HCT116 (cell line): Measurements from ENCODE around the gene CEP41. TPM values are rescaled to one million over a fixed set of nuclear protein-coding genes. Genes with fewer than 3 reads are reported as not detected.
"Not testable (repeated sequence)": the region's sequence is repeated elsewhere in the genome, so short reads cannot be mapped to it uniquely, and the experiment has no call there.

Experiments
- ATAC-seq: fragments of 200-7000 bp; cut with Tn5 transposase; 2 replicates; pipeline ENCODE4 v1.9.1; 2020; ENCODE audit warnings: mild to moderate bottlenecking, moderate library complexity
- BruUV-seq: library from RNA; stranded (reverse); fragments of 400-500 nt; replicated peaks from 2 replicates; lab custom pipeline; 2021; lab: Mats Ljungman, UMichigan
- CTCF ChIA-PET: fragments of 300-600 bp; sonication (Branson Sonifier 250); formaldehyde crosslinking; loops from one replicate; lab custom pipeline; 2021; ENCODE audit warnings: antibody characterized with exemption; lab: Charles Lee
- POLR2A ChIA-PET: fragments of 300-600, 350-600 bp; sonication (Branson Sonifier 250); formaldehyde crosslinking; loops from one replicate; lab custom pipeline; 2021; ENCODE audit warnings: antibody characterized with exemption; lab: Charles Lee
- RAD21 ChIA-PET, 2 experiments: fragments of 300-600 bp; sonication (Branson Sonifier 250); formaldehyde crosslinking; loops; one replicate each; lab custom pipeline; 2023; ENCODE audit warnings: low total read pairs in 2 of 2; ENCODE audit not compliant: uncharacterized antibody in 2 of 2, unreplicated experiment in 2 of 2, low non-redundant PET in 1 of 2; lab: Charles Lee
- DNase-seq: peaks from one replicate; pipeline ENCODE4 v3.0.0-alpha.2; 2010; ENCODE audit warnings: low read depth, low spot score
- H2AFZ ChIP-seq: fragments of 200-600 bp; shearing (Covaris generic), sonication (generic); 2 replicates; pipeline ENCODE4 v1.6.1; 2017; ENCODE audit warnings: low read depth, mixed run types, mixed read lengths, antibody characterized with exemption, low read length; ENCODE audit not compliant: poor library complexity, severe bottlenecking
- H3K27ac ChIP-seq: 2 replicates; pipeline ENCODE4 v1.5.1; 2012; ENCODE audit warnings: low read depth, low read length
- H3K27me3 ChIP-seq: fragments of 200-600 bp; sonication (generic); 2 replicates; pipeline ENCODE4 v1.6.1; 2016; ENCODE audit warnings: mixed run types, low read length, mixed read lengths; ENCODE audit not compliant: insufficient read depth
- H3K36me3 ChIP-seq, 2 experiments: fragments of 200-500 bp in 1 of 2; fragments of 200-600 bp in 1 of 2; sonication (Bioruptor generic) in 1 of 2; sonication (generic) in 1 of 2; 2 replicates each; pipeline versions ENCODE4 v1.5.1 to v1.6.1; 2014 to 2016; ENCODE audit warnings: low read length in 2 of 2, inconsistent platforms in 1 of 2, mixed read lengths in 1 of 2, mixed run types in 1 of 2; ENCODE audit not compliant: insufficient read depth in 2 of 2, control insufficient read depth in 1 of 2
- H3K4me1 ChIP-seq, 2 experiments: fragments of 200-600 bp in 1 of 2; sonication (generic) in 1 of 2; 2 replicates each; pipeline versions ENCODE4 v1.5.1 to v1.6.1; 2012 to 2017; ENCODE audit warnings: low read length in 2 of 2, inconsistent platforms in 1 of 2, mild to moderate bottlenecking in 1 of 2, mixed read lengths in 1 of 2, mixed run types in 1 of 2, moderate library complexity in 1 of 2; ENCODE audit not compliant: insufficient read depth in 2 of 2, control insufficient read depth in 1 of 2
- H3K4me2 ChIP-seq: fragments of 200-600 bp; sonication (generic); 2 replicates; pipeline ENCODE4 v1.6.1; 2017; ENCODE audit warnings: mixed run types, low read length, mixed read lengths
- H3K4me3 ChIP-seq, 2 experiments: fragments of 200-600 bp in 1 of 2; sonication (generic) in 1 of 2; replicated peaks in 1 of 2; 2 replicates each; pipeline ENCODE4 v1.5.1; 2011 to 2016; ENCODE audit warnings: low read length in 2 of 2, control low read depth in 1 of 2, low read depth in 1 of 2, mild to moderate bottlenecking in 1 of 2, mixed read lengths in 1 of 2, mixed run types in 1 of 2
- H3K79me2 ChIP-seq: fragments of 200-600 bp; sonication (generic); 2 replicates; pipeline ENCODE4 v1.6.1; 2017; ENCODE audit warnings: mild to moderate bottlenecking, mixed run types, low read length, moderate library complexity, mixed read lengths; ENCODE audit not compliant: insufficient read depth
- H3K9ac ChIP-seq: fragments of 200-600 bp; sonication (generic); 2 replicates; pipeline ENCODE4 v1.6.1; 2016; ENCODE audit warnings: low read length, mixed read lengths
- H3K9me2 ChIP-seq: fragments of 200-600 bp; sonication (generic), shearing (Covaris generic); 2 replicates; pipeline ENCODE4 v1.6.1; 2017; ENCODE audit warnings: mixed run types, mild to moderate bottlenecking, moderate library complexity; ENCODE audit not compliant: insufficient read depth
- H3K9me3 ChIP-seq, 2 experiments: fragments of 200-500 bp in 1 of 2; fragments of 200-600 bp in 1 of 2; sonication (Bioruptor generic) in 1 of 2; sonication (generic) in 1 of 2; 2 replicates each; pipeline ENCODE4 v1.6.1; 2014 to 2017; ENCODE audit warnings: low read length in 2 of 2, mixed read lengths in 2 of 2, inconsistent platforms in 1 of 2, low read depth in 1 of 2, mild to moderate bottlenecking in 1 of 2, mixed run types in 1 of 2, moderate library complexity in 1 of 2; ENCODE audit not compliant: control insufficient read depth in 1 of 2, insufficient read depth in 1 of 2
- H4K20me1 ChIP-seq: fragments of 200-600 bp; sonication (generic), shearing (Covaris generic); 2 replicates; pipeline ENCODE4 v1.6.1; 2017; ENCODE audit warnings: mixed run types, mild to moderate bottlenecking, moderate library complexity; ENCODE audit not compliant: insufficient read depth
- intact Hi-C: fragments of 100-400 bp; cut with micrococcal nuclease; formaldehyde crosslinking; loops from 2 replicates; pipeline ENCODE4 v1.10.0; 2022
- total RNA-seq: library from RNA; stranded (reverse); gene quantifications from one replicate; pipeline ENCODE4 v1.2.1, GENCODE V29; 2021; ENCODE audit not compliant: unreplicated experiment
- TF ChIP-seq, protein P1 (sequence below): IDR thresholded peaks from 2 replicates; pipeline ENCODE4 v1.6.1; 2012; ENCODE audit warnings: low read depth
- TF ChIP-seq, protein P2 (sequence below), 3 experiments: fragments of 200-600 bp in 1 of 3; sonication (generic) in 1 of 3; IDR thresholded peaks in 2 of 3; conservative IDR thresholded peaks in 1 of 3; 2 replicates each; pipeline ENCODE4 v1.5.1; 2012 to 2017; ENCODE audit warnings: low read depth in 2 of 3, low read length in 2 of 3, antibody characterized with exemption in 1 of 3, borderline replicate concordance in 1 of 3, control low read depth in 1 of 3, mild to moderate bottlenecking in 1 of 3, mixed read lengths in 1 of 3, mixed run types in 1 of 3, moderate library complexity in 1 of 3; ENCODE audit not compliant: insufficient read depth in 1 of 3

Gene CEP41
- total RNA-seq, 1 experiment from 2014 or later: 13.6 TPM

DNA sequence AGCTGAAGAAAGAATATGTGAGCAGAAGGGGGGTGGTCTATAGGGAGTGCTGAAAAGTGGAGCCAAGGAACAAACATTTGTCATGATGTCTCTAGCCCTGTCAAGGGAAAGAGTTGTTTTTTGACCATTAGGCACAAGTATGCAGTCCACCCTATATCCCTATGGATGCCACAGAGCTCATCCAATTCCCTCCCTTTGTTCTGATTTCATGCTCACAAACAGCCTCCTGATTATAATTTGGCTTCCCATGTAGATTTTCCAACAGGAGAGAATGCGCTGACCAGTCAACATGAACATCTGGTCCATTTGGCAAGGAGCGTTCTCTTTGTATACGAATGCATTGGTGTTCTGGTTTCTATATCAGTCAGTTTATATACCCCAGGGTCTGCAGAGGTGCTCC lies 12.1 kb upstream of the CEP41 start:
- Histone ChIP-seq H3K9me3 (peaks cover 0 to 2% of the 10 kb centered on the region in 2 experiments; a peak in 1 of 4 replicates), H3K27me3 (no peaks in the 10 kb centered on the region), H3K79me2 (no peaks in the 10 kb centered on the region), H3K9ac (no peak overlapping the region), H3K9me2 (no peaks in the 10 kb centered on the region), H3K27ac (no peak overlapping the region), H3K36me3 (no peaks in the 10 kb centered on the region), H3K4me2 (no peak overlapping the region), H3K4me1 (peaks cover 0 to 6% of the 10 kb centered on the region in 2 experiments; a peak in 1 of 4 replicates), H2AFZ (no peak overlapping the region), H3K4me3 (no peak overlapping the region), H4K20me1 (no peaks in the 10 kb centered on the region)
- TF ChIP-seq, protein P1, sequence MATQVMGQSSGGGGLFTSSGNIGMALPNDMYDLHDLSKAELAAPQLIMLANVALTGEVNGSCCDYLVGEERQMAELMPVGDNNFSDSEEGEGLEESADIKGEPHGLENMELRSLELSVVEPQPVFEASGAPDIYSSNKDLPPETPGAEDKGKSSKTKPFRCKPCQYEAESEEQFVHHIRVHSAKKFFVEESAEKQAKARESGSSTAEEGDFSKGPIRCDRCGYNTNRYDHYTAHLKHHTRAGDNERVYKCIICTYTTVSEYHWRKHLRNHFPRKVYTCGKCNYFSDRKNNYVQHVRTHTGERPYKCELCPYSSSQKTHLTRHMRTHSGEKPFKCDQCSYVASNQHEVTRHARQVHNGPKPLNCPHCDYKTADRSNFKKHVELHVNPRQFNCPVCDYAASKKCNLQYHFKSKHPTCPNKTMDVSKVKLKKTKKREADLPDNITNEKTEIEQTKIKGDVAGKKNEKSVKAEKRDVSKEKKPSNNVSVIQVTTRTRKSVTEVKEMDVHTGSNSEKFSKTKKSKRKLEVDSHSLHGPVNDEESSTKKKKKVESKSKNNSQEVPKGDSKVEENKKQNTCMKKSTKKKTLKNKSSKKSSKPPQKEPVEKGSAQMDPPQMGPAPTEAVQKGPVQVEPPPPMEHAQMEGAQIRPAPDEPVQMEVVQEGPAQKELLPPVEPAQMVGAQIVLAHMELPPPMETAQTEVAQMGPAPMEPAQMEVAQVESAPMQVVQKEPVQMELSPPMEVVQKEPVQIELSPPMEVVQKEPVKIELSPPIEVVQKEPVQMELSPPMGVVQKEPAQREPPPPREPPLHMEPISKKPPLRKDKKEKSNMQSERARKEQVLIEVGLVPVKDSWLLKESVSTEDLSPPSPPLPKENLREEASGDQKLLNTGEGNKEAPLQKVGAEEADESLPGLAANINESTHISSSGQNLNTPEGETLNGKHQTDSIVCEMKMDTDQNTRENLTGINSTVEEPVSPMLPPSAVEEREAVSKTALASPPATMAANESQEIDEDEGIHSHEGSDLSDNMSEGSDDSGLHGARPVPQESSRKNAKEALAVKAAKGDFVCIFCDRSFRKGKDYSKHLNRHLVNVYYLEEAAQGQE: no peak
- TF ChIP-seq, protein P2, sequence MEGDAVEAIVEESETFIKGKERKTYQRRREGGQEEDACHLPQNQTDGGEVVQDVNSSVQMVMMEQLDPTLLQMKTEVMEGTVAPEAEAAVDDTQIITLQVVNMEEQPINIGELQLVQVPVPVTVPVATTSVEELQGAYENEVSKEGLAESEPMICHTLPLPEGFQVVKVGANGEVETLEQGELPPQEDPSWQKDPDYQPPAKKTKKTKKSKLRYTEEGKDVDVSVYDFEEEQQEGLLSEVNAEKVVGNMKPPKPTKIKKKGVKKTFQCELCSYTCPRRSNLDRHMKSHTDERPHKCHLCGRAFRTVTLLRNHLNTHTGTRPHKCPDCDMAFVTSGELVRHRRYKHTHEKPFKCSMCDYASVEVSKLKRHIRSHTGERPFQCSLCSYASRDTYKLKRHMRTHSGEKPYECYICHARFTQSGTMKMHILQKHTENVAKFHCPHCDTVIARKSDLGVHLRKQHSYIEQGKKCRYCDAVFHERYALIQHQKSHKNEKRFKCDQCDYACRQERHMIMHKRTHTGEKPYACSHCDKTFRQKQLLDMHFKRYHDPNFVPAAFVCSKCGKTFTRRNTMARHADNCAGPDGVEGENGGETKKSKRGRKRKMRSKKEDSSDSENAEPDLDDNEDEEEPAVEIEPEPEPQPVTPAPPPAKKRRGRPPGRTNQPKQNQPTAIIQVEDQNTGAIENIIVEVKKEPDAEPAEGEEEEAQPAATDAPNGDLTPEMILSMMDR (IDR thresholded peaks at IDR 0.05 in 2 of 3, conservative IDR thresholded peaks at IDR 0.05 in 1 of 3; ENCODE audit: borderline replicate concordance in 1 of 3, insufficient read depth in 1 of 3, low read depth in 2 of 3, low read length in 2 of 3): no peak
- DNase-seq (no peak), ATAC-seq (no peak)
- ChIA-PET POLR2A (no interaction called here), CTCF (no interaction called here), RAD21 (no interaction called here)
- no TSS peak for BruUV-seq
- intact Hi-C loops: no loop called here

DNA sequence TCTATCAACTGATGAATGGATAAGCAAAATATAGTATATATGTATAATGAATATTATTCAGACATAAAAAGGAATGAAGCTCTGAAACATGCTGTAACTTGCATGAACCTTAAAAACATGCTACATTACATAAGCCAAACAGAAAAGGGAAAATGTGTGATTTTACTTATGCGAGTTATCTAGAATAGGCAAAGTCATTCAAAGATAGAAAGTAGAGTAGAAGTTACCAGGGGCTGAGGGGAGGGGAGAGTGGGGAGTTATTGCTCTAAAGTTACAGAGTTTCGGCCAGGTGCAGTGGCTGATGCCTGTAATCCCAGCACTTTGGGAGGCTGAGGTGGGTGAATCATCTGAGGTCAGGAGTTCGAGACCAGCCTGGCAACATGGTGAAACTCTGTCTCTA lies 10.5 kb upstream of the CEP41 start:
- H3K79me2 ChIP-seq, ATAC-seq, CTCF ChIA-PET, H3K27ac ChIP-seq, H3K4me1 ChIP-seq, H2AFZ ChIP-seq, H4K20me1 ChIP-seq, H3K9me3 ChIP-seq, H3K9ac ChIP-seq, H3K4me2 ChIP-seq, H3K4me3 ChIP-seq, DNase-seq, RAD21 ChIA-PET, H3K9me2 ChIP-seq, intact Hi-C loops, POLR2A ChIA-PET, H3K36me3 ChIP-seq, H3K27me3 ChIP-seq, BruUV-seq: not testable (repeated sequence)
